Mesenchymal stem cell (in vitro differentiated cells and primary cell): ENCODE measurements around the gene P2RY1. TPM values are rescaled to one million over a fixed set of nuclear protein-coding genes. Genes with fewer than 3 reads are reported as not detected.
A peak's percentile ranks its signal among the peaks of the same experiment; 100 is the strongest.

ENCODE experiments used
- DNase-seq: peaks from one replicate; pipeline ENCODE4 v3.0.0-alpha.2; 2013
- H2AFZ ChIP-seq: one replicate; pipeline ENCODE4 v1.6.1; 2013; ENCODE audit warnings: low read depth, mild to moderate bottlenecking, control low read depth, inconsistent platforms, low read length, moderate library complexity
- H2AK5ac ChIP-seq: 2 replicates; pipeline ENCODE4 v1.6.1; 2013; ENCODE audit warnings: low read length, moderate library complexity, mild to moderate bottlenecking, inconsistent platforms; ENCODE audit not compliant: severe bottlenecking
- H2BK120ac ChIP-seq: one replicate; pipeline ENCODE4 v1.6.1; 2013; ENCODE audit warnings: low read depth, mild to moderate bottlenecking, inconsistent platforms, low read length, moderate library complexity
- H2BK12ac ChIP-seq, 2 experiments: one replicate each; pipeline ENCODE4 v1.6.1; 2013; ENCODE audit warnings: inconsistent platforms in 2 of 2, low read length in 2 of 2, mild to moderate bottlenecking in 2 of 2, moderate library complexity in 2 of 2, control low read depth in 1 of 2
- H2BK15ac ChIP-seq: one replicate; pipeline ENCODE4 v1.6.1; 2013; ENCODE audit warnings: mild to moderate bottlenecking, low read depth, inconsistent platforms; ENCODE audit not compliant: poor library complexity, severe bottlenecking
- H2BK5ac ChIP-seq: 2 replicates; pipeline ENCODE4 v1.6.1; 2013; ENCODE audit warnings: low read depth, mild to moderate bottlenecking, low read length, control low read depth, inconsistent platforms; ENCODE audit not compliant: poor library complexity, severe bottlenecking
- H3K14ac ChIP-seq, 2 experiments: one replicate each; pipeline ENCODE4 v1.6.1; 2013; ENCODE audit warnings: inconsistent platforms in 2 of 2, low read length in 2 of 2, control low read depth in 1 of 2, mild to moderate bottlenecking in 1 of 2, moderate library complexity in 1 of 2
- H3K18ac ChIP-seq, 2 experiments: one replicate each; pipeline ENCODE4 v1.6.1; 2013; ENCODE audit warnings: inconsistent platforms in 2 of 2, low read length in 2 of 2, control low read depth in 1 of 2, low read depth in 1 of 2, mild to moderate bottlenecking in 1 of 2
- H3K23ac ChIP-seq, 2 experiments: one replicate each; pipeline ENCODE4 v1.6.1; 2013; ENCODE audit warnings: inconsistent platforms in 2 of 2, low read length in 2 of 2, mild to moderate bottlenecking in 2 of 2, moderate library complexity in 2 of 2, control low read depth in 1 of 2
- H3K27ac ChIP-seq: 2 replicates; pipeline ENCODE4 v1.5.1; 2013; ENCODE audit warnings: mild to moderate bottlenecking, moderate library complexity, low read length, control low read depth, inconsistent platforms; ENCODE audit not compliant: poor library complexity, severe bottlenecking
- H3K27me3 ChIP-seq, 2 experiments: 2 replicates each; pipeline versions ENCODE4 v1.6.1 to v1.7.0; 2013; ENCODE audit warnings: low read length in 2 of 2, mild to moderate bottlenecking in 2 of 2, moderate library complexity in 2 of 2, control low read depth in 1 of 2, inconsistent platforms in 1 of 2; ENCODE audit not compliant: control insufficient read depth in 1 of 2, insufficient read depth in 1 of 2
- H3K36me3 ChIP-seq, 2 experiments: 2 replicates each; pipeline versions ENCODE4 v1.6.1 to v1.7.0; 2013; ENCODE audit warnings: low read length in 2 of 2, control low read depth in 1 of 2, inconsistent platforms in 1 of 2, low read depth in 1 of 2, mild to moderate bottlenecking in 1 of 2; ENCODE audit not compliant: insufficient read depth in 2 of 2, control insufficient read depth in 1 of 2
- H3K4ac ChIP-seq, 2 experiments: one replicate each; pipeline ENCODE4 v1.6.1; 2013; ENCODE audit warnings: inconsistent platforms in 2 of 2, low read length in 2 of 2, mild to moderate bottlenecking in 2 of 2, moderate library complexity in 2 of 2, control low read depth in 1 of 2, low read depth in 1 of 2
- H3K4me1 ChIP-seq: 2 replicates; pipeline ENCODE4 v1.6.1; 2013; ENCODE audit warnings: low read depth, low read length, control low read depth; ENCODE audit not compliant: control insufficient read depth, insufficient read depth
- H3K4me2 ChIP-seq: 2 replicates; pipeline ENCODE4 v1.6.1; 2013; ENCODE audit warnings: low read length, mild to moderate bottlenecking, inconsistent platforms; ENCODE audit not compliant: poor library complexity, severe bottlenecking
- H3K4me3 ChIP-seq, 2 experiments: 2 replicates each; pipeline versions ENCODE4 v1.5.1 to v1.7.0; 2013; ENCODE audit warnings: low read length in 2 of 2, mild to moderate bottlenecking in 2 of 2, control low read depth in 1 of 2, low read depth in 1 of 2; ENCODE audit not compliant: insufficient read depth in 1 of 2
- H3K79me1 ChIP-seq: replicated peaks from 2 replicates; pipeline ENCODE4 v1.6.1; 2013; ENCODE audit warnings: mild to moderate bottlenecking, control low read depth, low read length, inconsistent platforms; ENCODE audit not compliant: poor library complexity, severe bottlenecking
- H3K9ac ChIP-seq: 2 replicates; pipeline ENCODE4 v1.7.0; 2013; ENCODE audit warnings: mild to moderate bottlenecking, low read length, moderate library complexity
- H3K9me3 ChIP-seq: 2 replicates; pipeline ENCODE4 v1.7.0; 2013; ENCODE audit warnings: mild to moderate bottlenecking, low read length; ENCODE audit not compliant: control insufficient read depth
- H4K8ac ChIP-seq: one replicate; pipeline ENCODE4 v1.6.1; 2013; ENCODE audit warnings: inconsistent platforms, mild to moderate bottlenecking, low read length, moderate library complexity
- H4K91ac ChIP-seq: one replicate; pipeline ENCODE4 v1.6.1; 2013; ENCODE audit warnings: mild to moderate bottlenecking, low read length, inconsistent platforms
- WGBS: methylation state at CpG from one replicate; pipeline ENCODE4 v1.1.7; 2013; ENCODE audit warnings: mixed read lengths; 5-methylcytosine and 5-hydroxymethylcytosine counted together
- polyA plus RNA-seq, 2 experiments: library from polyadenylated mRNA; stranded (reverse); fragments of 200-250 nt; gene quantifications; one replicate each; pipeline ENCODE4 v1.2.3, GENCODE V29; 2013

P2RY1 gene
- 4.6 TPM for polyA plus RNA-seq (2013, experiment 1 of 2)
- 4.7 TPM for polyA plus RNA-seq (2013, experiment 2 of 2)

DNA sequence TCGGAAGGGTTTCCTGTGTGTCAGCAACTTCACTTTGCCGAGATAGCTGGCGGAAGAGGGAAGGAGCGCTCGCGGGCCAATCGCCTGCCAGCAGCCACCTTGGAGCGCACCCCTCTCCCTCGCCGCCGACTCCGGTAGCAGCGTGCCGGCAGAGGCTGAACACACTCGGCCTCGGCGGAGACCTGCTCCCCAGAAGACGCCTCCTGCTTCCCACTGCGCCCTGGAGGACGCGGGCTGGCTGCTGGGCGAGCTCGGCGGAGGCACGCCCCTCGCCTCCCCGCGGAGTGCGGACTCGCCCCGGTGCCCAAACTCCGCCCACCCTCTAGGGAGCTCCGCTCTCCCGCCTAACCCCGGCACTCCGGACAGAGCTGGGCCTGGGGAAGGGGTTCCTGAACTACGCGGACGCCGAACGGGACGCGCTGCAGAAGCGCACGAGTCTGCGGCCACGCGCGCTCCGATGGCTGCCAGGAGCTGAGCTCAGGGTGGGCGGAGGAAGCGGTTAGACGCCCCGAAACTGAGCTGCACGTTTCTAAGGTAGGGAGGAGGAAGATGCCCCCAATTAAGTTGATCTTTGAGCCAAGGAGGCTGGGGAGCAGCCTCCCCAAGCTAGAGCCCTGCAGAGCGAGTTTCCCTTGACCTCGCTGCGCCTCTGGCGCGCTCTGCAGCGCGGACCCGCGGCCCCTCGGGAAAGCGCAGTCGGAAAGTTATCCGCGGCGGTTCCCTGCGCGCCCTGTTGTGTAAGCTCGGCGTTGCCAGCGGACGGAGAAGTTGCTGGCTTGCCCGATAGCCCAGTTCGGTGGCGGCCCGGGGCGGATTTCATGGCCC is at the start of gene P2RY1:
Gene P2RY1, plus strand, starts transcription at position 356 of the 825 bp plus-strand sequence. CDS start 652 bp downstream, outside the sequence.
- H3K36me3 ChIP-seq: no peaks in the 10 kb centered on the region
- H2BK15ac ChIP-seq: peak within 1 kb of the TSS; percentile 48
- H3K18ac ChIP-seq: peak within 1 kb of the TSS; percentile 82 to 83
- H3K9me3 ChIP-seq: no peaks in the 10 kb centered on the region
- peak within 1 kb of the TSS; percentile 9 for H3K27ac ChIP-seq
- H3K4me1 ChIP-seq: peaks cover 10% of the 10 kb centered on the region
- H3K4ac ChIP-seq: peak within 1 kb of the TSS in 1 of 2 experiments; percentile 90
- H4K8ac ChIP-seq: peak within 1 kb of the TSS; percentile 88
- peak within 1 kb of the TSS in 1 of 2 experiments; percentile 96 for H3K23ac ChIP-seq
- peak within 1 kb of the TSS; percentile 69 to 84 for H3K4me3 ChIP-seq
- H3K4me2 ChIP-seq: peak within 1 kb of the TSS; percentile 99
- peak within 1 kb of the TSS; percentile 91 for H2AFZ ChIP-seq
- H3K79me1 ChIP-seq: no peaks in the 10 kb centered on the region
- 0% methylated on average over 65 of the region's 81 CpGs for WGBS
- peak within 1 kb of the TSS; percentile 84 to 90 for H2BK12ac ChIP-seq
- no peak within 1 kb of the TSS for H2AK5ac ChIP-seq
- H4K91ac ChIP-seq: peak within 1 kb of the TSS; percentile 50
- peak within 1 kb of the TSS in 1 of 2 experiments; percentile 71 for H3K14ac ChIP-seq
- peak within 1 kb of the TSS; percentile 58 for H3K9ac ChIP-seq
- H2BK120ac ChIP-seq: peak within 1 kb of the TSS; percentile 38
- DNase-seq: peak; percentile 82
- H2BK5ac ChIP-seq: no peak within 1 kb of the TSS
- H3K27me3 ChIP-seq: peaks cover 4 to 22% of the 10 kb centered on the region in 2 experiments

DNA sequence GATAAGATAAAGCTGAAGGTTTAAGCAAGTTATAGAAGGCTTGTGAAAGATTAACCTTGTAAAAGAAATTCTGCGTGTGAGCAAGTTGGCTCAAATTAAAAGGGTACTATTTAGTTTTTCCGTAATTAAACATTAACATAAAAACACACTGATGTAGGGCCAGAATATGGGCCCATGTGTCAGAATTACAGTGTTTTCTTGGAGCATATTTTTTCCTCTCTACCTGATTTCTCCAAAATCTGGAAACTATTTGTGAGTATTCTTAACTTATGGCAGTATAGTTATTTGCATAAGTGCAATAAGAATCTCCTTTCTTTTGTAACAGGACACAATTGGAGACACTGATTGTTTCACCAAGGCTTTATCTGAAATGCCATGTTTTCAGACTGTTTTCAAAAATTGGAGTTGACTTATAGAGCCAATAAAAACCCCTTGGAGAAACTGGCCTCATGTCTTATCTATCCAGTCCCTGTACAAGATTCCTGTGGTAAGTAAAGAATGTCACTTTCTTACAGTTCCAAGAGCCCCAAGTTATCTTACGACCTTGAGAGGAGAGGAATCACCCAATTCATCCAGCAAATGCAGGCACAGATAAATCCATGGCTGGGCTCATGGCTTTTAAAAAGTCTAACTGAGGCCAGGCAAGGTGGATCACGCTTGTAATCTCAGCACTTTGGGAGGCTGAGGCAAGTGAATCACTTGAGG is 47.8 kb upstream of the P2RY1 start:
- no peak overlapping the region for H2BK5ac ChIP-seq
- no peak overlapping the region for H3K23ac ChIP-seq

GRCh38 chr3:152790651-152791387 is 44.1 kb upstream of the P2RY1 start:
- Histone ChIP-seq H3K27ac (no peak overlapping the region), H3K4me2 (no peak overlapping the region), H2BK15ac (no peak overlapping the region), H3K4me3 (no peak overlapping the region), H3K27me3 (no peaks in the 10 kb centered on the region), H2BK12ac (no peak overlapping the region), H4K8ac (no peak overlapping the region), H4K91ac (no peak overlapping the region), H3K4ac (no peak overlapping the region), H2BK120ac (no peak overlapping the region), H3K79me1 (no peaks in the 10 kb centered on the region), H2AK5ac (no peak overlapping the region), H3K4me1 (no peaks in the 10 kb centered on the region), H3K14ac (no peak overlapping the region), H2BK5ac (no peak overlapping the region), H2AFZ (no peak overlapping the region), H3K18ac (peak overlapping the region in 1 of 2 experiments; percentile 62), H3K36me3 (no peaks in the 10 kb centered on the region), H3K23ac (no peak overlapping the region), H3K9ac (no peak overlapping the region), H3K9me3 (peaks cover 3% of the 10 kb centered on the region)
- DNase-seq: peak; percentile 60
- WGBS: 50% methylated on average over 2 of the region's 5 CpGs

More for the DNA sequence above, 47.8 kb upstream of the P2RY1 start:
- peak; percentile 30 for DNase-seq
- Histone ChIP-seq H3K9ac (no peak overlapping the region), H3K4me1 (no peaks in the 10 kb centered on the region), H2AFZ (no peak overlapping the region), H2BK120ac (no peak overlapping the region), H3K14ac (no peak overlapping the region), H3K18ac (no peak overlapping the region), H4K8ac (no peak overlapping the region), H3K36me3 (no peaks in the 10 kb centered on the region), H3K4ac (no peak overlapping the region), H2AK5ac (no peak overlapping the region), H2BK12ac (no peak overlapping the region), H3K4me2 (no peak overlapping the region), H3K27ac (no peak overlapping the region), H2BK15ac (no peak overlapping the region), H3K9me3 (peaks cover 3% of the 10 kb centered on the region), H4K91ac (no peak overlapping the region), H3K27me3 (no peaks in the 10 kb centered on the region), H3K79me1 (no peaks in the 10 kb centered on the region), H3K4me3 (no peak overlapping the region)
- WGBS: 36% methylated on average over 2 of the region's 4 CpGs
